ENCODE data around the gene SERF2. TPM values are rescaled to one million over a fixed set of nuclear protein-coding genes. Genes with fewer than 3 reads are reported as not detected.
A peak's percentile ranks its signal among the peaks of the same experiment; 100 is the strongest.

SERF2 gene
- total RNA-seq, 1 experiment from 2014 or later = 665 TPM

DNA sequence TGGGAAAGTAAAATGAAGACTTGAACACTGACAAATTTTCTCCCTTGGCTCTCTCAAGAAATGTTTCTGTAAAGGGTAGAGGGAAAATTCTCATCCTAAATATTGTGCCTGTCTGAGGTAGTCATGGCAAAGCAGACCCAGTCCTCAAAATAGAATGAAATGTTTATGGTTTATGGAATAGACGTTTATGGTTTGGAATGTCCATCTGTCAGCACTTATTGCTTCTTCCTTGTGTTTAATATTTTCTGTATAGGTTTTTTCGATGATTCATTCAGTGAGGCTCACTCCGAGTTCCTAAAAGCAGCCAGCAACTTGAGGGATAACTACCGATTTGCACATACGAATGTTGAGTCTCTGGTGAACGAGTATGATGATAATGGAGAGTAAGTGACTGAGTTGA is 29.3 kb upstream of the SERF2 start:
- Histone ChIP-seq H3K9me2 (replicated peaks; ENCODE audit: low read length) (no peaks in the 10 kb centered on the region), H3F3A (ENCODE audit: low read length, unreplicated experiment) (no peaks in the 10 kb centered on the region), H3K36me3 (ENCODE audit: low read depth, low read length) (peaks cover 66% of the 10 kb centered on the region), H3K9me3 (ENCODE audit: low read length) (no peaks in the 10 kb centered on the region), H3K4me2 (ENCODE audit: low read length) (no peak overlapping the region), H3K4me1 (ENCODE audit: insufficient read depth, low read length) (no peaks in the 10 kb centered on the region), H3K79me2 (ENCODE audit: low read length) (peaks cover 3% of the 10 kb centered on the region; the same call in 1 of the 2 replicates), H3K27me3 (ENCODE audit: low read length) (no peaks in the 10 kb centered on the region), H3K27ac (ENCODE audit: low read length) (no peak overlapping the region), H4K20me1 (ENCODE audit: low read length) (0 out of 2 replicates have a peak, but pooled peaks cover 10% of the 10 kb centered on the region), H3K9ac (ENCODE audit: low read length) (no peak overlapping the region), H3K4me3 (ENCODE audit: low read length) (no peak overlapping the region), H2AFZ (ENCODE audit: low read length) (no peak overlapping the region)
- ChIA-PET CTCF (no interaction called here), POLR2A (ENCODE audit: unreplicated experiment) (no interaction called here)
- ATAC-seq (no peak), DNase-seq (no peak)
- intact Hi-C loops (cut with micrococcal nuclease) = no loop called here
- BruUV-seq (replicated peaks) = no TSS peak
- no peak for TF ChIP-seq EZH2phosphoT487 (IDR thresholded peaks at IDR 0.05; ENCODE audit: borderline replicate concordance, low read length)
- TF ChIP-seq, protein P1, sequence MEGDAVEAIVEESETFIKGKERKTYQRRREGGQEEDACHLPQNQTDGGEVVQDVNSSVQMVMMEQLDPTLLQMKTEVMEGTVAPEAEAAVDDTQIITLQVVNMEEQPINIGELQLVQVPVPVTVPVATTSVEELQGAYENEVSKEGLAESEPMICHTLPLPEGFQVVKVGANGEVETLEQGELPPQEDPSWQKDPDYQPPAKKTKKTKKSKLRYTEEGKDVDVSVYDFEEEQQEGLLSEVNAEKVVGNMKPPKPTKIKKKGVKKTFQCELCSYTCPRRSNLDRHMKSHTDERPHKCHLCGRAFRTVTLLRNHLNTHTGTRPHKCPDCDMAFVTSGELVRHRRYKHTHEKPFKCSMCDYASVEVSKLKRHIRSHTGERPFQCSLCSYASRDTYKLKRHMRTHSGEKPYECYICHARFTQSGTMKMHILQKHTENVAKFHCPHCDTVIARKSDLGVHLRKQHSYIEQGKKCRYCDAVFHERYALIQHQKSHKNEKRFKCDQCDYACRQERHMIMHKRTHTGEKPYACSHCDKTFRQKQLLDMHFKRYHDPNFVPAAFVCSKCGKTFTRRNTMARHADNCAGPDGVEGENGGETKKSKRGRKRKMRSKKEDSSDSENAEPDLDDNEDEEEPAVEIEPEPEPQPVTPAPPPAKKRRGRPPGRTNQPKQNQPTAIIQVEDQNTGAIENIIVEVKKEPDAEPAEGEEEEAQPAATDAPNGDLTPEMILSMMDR (conservative IDR thresholded peaks at IDR 0.05; ENCODE audit: low read depth, low read length) = no peak

DNA sequence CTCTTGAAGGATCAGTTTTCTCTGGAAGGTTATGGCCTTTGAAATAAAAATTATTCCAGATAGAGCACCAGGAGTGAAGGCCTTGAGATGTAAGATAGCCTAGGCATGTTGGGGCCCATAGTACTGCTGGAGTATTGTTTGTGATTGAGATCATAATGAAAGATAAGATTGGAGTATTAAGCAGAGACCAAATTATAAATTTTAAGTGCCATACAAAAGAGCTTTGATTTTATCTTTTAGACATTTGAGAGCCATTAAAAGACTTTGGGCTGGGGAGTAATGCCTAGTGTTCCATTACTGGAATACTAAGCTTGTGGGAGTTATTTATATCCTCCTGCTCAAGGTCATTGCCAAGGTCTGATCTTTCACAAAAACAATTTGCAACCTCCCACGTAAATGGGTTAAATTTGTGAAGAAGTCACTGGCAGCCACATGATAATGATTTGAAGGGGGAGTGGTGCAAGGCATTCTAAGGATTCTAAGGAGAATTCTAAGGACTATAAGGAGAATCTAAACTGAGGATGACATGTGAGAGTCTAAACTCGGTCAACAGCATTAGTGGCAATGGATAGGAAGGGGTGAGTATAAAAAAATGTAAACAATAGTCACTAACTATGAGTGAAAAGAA is 28.2 kb upstream of the SERF2 start:
- H3F3A ChIP-seq (ENCODE audit: low read length, unreplicated experiment) = no peaks in the 10 kb centered on the region
- no peaks in the 10 kb centered on the region for H3K9me3 ChIP-seq (ENCODE audit: low read length)
- H3K9me2 ChIP-seq (replicated peaks; ENCODE audit: low read length) = no peaks in the 10 kb centered on the region
- DNase-seq (no peak), ATAC-seq (no peak)
- POLR2A ChIA-PET (ENCODE audit: unreplicated experiment) = interaction anchor here (0.5 kb wide), 1 partner anchor 1269 kb away, joined by 3 read pairs; the partner anchor contains the start of gene SNAP23
- intact Hi-C loops (cut with micrococcal nuclease) = no loop called here
- H3K36me3 ChIP-seq (ENCODE audit: low read depth, low read length) = peaks cover 70% of the 10 kb centered on the region
- H3K27me3 ChIP-seq (ENCODE audit: low read length) = no peaks in the 10 kb centered on the region
- H3K79me2 ChIP-seq (ENCODE audit: low read length) = peaks cover 3% of the 10 kb centered on the region; the same call in 1 of the 2 replicates
- H3K4me3 ChIP-seq (ENCODE audit: low read length) = no peak overlapping the region
- BruUV-seq (replicated peaks) = no TSS peak
- H3K9ac ChIP-seq (ENCODE audit: low read length) = no peak overlapping the region
- H4K20me1 ChIP-seq (ENCODE audit: low read length) = 0 out of 2 replicates have a peak, but pooled peaks cover 10% of the 10 kb centered on the region
- H2AFZ ChIP-seq (ENCODE audit: low read length) = no peak overlapping the region
- no peak overlapping the region for H3K27ac ChIP-seq (ENCODE audit: low read length)
- no peaks in the 10 kb centered on the region for H3K4me1 ChIP-seq (ENCODE audit: insufficient read depth, low read length)
- CTCF ChIA-PET = no interaction called here
- no peak for TF ChIP-seq EZH2phosphoT487 (IDR thresholded peaks at IDR 0.05; ENCODE audit: borderline replicate concordance, low read length)
- TF ChIP-seq EZH2 (IDR thresholded peaks at IDR 0.05; ENCODE audit: low read length, unreplicated experiment) = no peak
- TF ChIP-seq, protein P1 (conservative IDR thresholded peaks at IDR 0.05; ENCODE audit: low read depth, low read length) = no peak
- H3K4me2 ChIP-seq (ENCODE audit: low read length) = no peak overlapping the region

DNA sequence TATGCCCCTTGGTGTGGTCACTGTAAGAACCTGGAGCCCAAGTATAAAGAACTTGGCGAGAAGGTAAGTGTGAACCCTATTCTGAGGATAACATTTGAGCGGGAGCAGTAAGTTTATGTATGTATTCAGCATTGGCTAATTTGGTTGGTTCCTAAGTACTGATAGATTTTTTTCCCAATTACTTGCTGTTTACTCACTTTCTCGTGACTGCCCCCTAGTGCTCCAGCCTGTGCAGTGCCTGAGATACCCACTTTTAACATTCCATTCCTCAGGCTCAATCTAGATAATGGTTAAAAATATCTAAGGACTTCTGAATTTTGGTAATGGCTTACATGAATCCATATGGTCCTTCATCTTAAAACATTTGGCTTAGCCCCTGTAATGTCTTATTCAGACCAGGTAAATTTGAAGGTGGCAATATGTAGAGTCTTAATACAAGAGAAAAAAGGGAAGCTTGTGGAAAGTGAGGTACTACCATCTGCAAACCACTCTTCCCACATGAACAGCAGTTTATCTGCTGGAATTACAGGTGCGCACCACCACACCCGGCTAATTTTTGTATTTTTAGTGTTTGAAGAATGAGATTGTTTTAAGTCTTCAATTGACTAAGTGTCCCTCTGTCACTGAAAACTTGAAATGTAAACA is 22.4 kb upstream of the SERF2 start:
- BruUV-seq (replicated peaks) = no TSS peak
- POLR2A ChIA-PET (ENCODE audit: unreplicated experiment) = no interaction called here

More for the DNA sequence above, 22.4 kb upstream of the SERF2 start:
- Histone ChIP-seq H3F3A (ENCODE audit: low read length, unreplicated experiment) (no peaks in the 10 kb centered on the region), H3K9ac (ENCODE audit: low read length) (no peak overlapping the region), H4K20me1 (ENCODE audit: low read length) (no peaks in the 10 kb centered on the region), H3K4me2 (ENCODE audit: low read length) (no peak overlapping the region), H3K79me2 (ENCODE audit: low read length) (no peaks in the 10 kb centered on the region), H2AFZ (ENCODE audit: low read length) (no peak overlapping the region), H3K9me3 (ENCODE audit: low read length) (no peaks in the 10 kb centered on the region), H3K4me1 (ENCODE audit: insufficient read depth, low read length) (no peaks in the 10 kb centered on the region; the same call in 1 of the 2 replicates), H3K4me3 (ENCODE audit: low read length) (no peak overlapping the region), H3K27ac (ENCODE audit: low read length) (no peak overlapping the region), H3K9me2 (replicated peaks; ENCODE audit: low read length) (no peaks in the 10 kb centered on the region), H3K27me3 (ENCODE audit: low read length) (no peaks in the 10 kb centered on the region), H3K36me3 (ENCODE audit: low read depth, low read length) (peaks cover 77% of the 10 kb centered on the region)
- intact Hi-C loops (cut with micrococcal nuclease) = no loop called here
- CTCF ChIA-PET = interaction anchor here (0.6 kb wide), 1 partner anchor 27 kb away, joined by 4 read pairs; no protein-coding TSS in a partner anchor
- DNase-seq = peak; percentile 75
- ATAC-seq = peak; percentile 66
- TF ChIP-seq, protein P1 (conservative IDR thresholded peaks at IDR 0.05; ENCODE audit: low read depth, low read length) = peak; percentile 85
- TF ChIP-seq EZH2phosphoT487 (IDR thresholded peaks at IDR 0.05; ENCODE audit: borderline replicate concordance, low read length) (no peak), EZH2 (IDR thresholded peaks at IDR 0.05; ENCODE audit: low read length, unreplicated experiment) (no peak)

Data from PC-3 (cell line).